ENCODE results near the gene SPACA9.

Gene SPACA9

DNA sequence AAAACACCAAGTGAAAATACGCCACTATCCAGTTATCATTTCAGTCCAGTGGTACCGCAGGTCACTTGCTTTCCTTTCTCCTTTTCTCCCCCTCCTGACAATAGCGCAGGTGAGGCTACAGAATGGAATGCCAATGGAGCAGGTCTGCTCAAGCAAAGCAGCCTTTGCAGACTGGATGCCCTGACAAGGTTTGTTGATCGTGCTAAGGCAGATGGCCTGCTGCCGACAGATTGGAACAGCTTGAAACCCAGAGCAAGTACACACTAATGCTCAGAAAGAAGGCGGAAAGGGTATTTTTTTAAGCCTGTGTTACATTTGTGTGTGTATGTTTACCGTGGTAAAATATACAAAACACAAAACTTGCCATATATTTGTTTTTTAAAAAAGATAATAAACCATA, 19.4 kb downstream of the SPACA9 start:
- no peak overlapping the region for H3K4me3 ChIP-seq (ENCODE audit: low read depth, low read length)
- no peak for DNase-seq (ENCODE audit: low read depth, low spot score)
- ChIA-PET CTCF (interaction anchor here (1.2 to 10.9 kb wide), 3 partner anchors 16 to 30 kb away, joined by 3 to 193 read pairs (median 64); no protein-coding TSS in a partner anchor), POLR2A (no interaction called here)
- TF ChIP-seq, protein P1, sequence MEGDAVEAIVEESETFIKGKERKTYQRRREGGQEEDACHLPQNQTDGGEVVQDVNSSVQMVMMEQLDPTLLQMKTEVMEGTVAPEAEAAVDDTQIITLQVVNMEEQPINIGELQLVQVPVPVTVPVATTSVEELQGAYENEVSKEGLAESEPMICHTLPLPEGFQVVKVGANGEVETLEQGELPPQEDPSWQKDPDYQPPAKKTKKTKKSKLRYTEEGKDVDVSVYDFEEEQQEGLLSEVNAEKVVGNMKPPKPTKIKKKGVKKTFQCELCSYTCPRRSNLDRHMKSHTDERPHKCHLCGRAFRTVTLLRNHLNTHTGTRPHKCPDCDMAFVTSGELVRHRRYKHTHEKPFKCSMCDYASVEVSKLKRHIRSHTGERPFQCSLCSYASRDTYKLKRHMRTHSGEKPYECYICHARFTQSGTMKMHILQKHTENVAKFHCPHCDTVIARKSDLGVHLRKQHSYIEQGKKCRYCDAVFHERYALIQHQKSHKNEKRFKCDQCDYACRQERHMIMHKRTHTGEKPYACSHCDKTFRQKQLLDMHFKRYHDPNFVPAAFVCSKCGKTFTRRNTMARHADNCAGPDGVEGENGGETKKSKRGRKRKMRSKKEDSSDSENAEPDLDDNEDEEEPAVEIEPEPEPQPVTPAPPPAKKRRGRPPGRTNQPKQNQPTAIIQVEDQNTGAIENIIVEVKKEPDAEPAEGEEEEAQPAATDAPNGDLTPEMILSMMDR (IDR thresholded peaks at IDR 0.05; ENCODE audit: insufficient read depth, low read length, missing control alignments): no peak

DNA sequence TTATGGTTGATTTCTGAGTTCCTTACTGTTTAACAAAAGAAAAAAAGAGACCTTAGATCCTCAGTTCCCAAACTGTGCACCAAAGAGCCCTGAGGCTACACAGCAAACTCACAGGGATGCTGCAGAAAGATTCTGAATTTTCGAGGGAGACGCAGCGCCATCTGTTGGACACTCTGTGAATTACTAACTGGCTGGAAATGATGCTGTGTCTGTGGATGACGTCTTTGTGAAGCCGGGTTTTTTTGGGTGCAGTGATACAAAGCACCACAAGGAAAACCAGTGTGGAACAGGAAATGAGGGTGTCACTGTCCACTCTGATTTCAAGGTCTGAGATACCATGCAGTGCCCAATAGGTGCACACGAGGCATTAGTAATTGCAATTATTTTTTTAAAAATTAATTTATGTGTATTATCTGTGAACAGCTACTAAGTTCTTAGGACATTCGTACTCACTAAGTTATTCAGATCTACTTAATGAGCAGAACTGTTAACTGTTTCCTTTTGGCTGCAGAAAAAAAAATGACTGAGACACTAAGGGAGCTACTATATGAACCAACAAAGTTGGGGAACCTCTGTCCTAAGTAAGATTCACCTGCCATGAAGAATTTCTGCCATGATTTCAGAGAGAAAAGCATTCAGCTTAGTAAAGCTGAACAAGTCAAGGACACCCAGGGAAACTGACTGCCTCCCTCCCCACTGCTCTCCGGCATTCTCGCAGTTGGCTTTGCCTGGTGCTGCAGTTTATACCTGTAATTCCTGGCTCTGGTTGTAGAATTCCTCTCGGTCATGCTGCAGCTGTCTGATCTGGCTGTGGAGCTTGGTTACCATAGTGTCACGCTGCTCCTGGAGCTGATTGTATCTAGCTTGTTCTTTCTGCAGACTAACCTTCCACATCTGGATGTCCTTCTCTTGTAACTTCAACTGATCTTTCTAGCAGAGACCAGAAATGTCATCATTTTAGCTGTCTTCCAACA, 23.4 kb downstream of the SPACA9 start:
- H3K4me3 ChIP-seq (ENCODE audit: low read depth, low read length): no peak overlapping the region
- DNase-seq (ENCODE audit: low read depth, low spot score): peak; percentile 19
- POLR2A ChIA-PET: interaction anchor here (1.0 kb wide), 1 partner anchor 21 kb away, joined by 3 read pairs; no protein-coding TSS in a partner anchor
- TF ChIP-seq, protein P1 (IDR thresholded peaks at IDR 0.05; ENCODE audit: insufficient read depth, low read length, missing control alignments): peak; percentile 88
- CTCF ChIA-PET: interaction anchor here (0.6 to 10.9 kb wide), 40 partner anchors 8 to 503 kb away, joined by 3 to 193 read pairs (median 4); partner anchors contain the start of genes SPACA9 and TSC1

DNA sequence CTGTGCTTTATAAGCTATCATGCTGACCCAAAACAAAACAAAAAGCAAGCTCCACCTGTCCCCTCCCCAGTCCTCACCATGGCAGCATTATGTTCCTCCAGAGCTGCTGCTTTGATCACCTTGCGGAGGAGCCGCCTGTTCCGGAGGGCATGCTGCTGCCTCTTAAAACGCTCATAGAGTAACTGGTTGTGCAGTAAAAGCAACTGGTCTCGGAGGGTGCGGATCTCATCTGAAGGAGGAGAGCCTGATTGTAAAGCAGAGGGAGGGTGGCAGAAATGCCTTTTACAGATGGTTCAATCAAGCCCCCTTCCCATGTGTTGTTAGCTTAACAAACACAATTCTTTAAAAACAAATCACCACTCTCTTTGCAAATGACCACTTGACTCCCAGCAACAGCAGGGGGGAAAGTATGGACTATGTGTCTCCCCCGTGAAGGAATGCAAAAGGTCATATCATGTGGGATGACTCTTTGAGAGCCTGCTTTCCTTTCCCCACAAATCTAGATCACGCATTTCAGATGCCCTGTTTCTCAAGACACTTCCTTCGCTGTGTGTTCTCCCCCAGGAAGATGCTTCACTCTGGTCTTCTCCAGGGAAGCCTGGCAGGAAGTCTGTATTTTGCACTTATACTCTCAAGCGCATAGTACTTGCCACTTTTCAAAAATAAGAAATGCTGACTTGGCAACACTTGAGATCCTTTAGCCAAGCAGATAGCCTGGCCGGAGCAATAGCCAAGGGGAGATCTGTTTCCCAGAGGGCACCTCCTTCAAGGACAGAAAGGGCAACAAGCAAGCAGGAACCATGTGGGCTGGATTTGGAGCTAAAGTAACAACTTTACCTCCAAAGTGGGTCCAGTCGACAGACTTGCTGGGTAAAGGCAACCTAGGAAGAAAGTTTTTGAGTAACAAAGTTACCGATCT, 25.1 kb downstream of the SPACA9 start:
- POLR2A ChIA-PET: no interaction called here
- H3K4me3 ChIP-seq (ENCODE audit: low read depth, low read length): no peak overlapping the region
- TF ChIP-seq, protein P1 (IDR thresholded peaks at IDR 0.05; ENCODE audit: insufficient read depth, low read length, missing control alignments): no peak
- DNase-seq (ENCODE audit: low read depth, low spot score): no peak
- CTCF ChIA-PET: interaction anchor here (1.0 to 10.9 kb wide), 13 partner anchors 10 to 71 kb away, joined by 3 to 193 read pairs (median 4); partner anchors contain the start of gene TSC1

DNA sequence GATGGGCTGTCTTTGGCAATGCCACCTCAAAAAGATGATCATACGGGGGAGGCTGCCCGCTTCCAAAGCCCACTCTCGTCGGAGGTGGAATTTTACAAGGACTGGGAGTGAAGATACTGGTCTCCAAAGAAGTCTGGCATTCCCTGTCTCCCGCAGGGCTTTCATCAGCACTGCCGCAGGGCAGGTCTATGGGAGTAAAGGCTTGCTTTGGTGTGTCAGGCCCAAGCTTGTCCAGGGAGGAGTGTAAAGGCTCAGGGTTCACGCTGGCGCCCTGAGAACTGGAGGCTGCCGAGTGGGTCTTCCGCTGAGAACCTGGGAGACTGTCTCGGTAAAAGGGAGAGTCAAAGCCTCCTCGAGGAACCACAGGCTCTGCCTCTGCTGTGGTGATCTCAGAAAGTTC, 27.0 kb downstream of the SPACA9 start:
- TF ChIP-seq, protein P1 (IDR thresholded peaks at IDR 0.05; ENCODE audit: insufficient read depth, low read length, missing control alignments): no peak
- ChIA-PET POLR2A (no interaction called here), CTCF (interaction anchor here (6.6 to 10.9 kb wide), 2 partner anchors 9 to 12 kb away, joined by 66 to 193 read pairs; no protein-coding TSS in a partner anchor)
- no peak for DNase-seq (ENCODE audit: low read depth, low spot score)
- H3K4me3 ChIP-seq (ENCODE audit: low read depth, low read length): no peak overlapping the region

DNA sequence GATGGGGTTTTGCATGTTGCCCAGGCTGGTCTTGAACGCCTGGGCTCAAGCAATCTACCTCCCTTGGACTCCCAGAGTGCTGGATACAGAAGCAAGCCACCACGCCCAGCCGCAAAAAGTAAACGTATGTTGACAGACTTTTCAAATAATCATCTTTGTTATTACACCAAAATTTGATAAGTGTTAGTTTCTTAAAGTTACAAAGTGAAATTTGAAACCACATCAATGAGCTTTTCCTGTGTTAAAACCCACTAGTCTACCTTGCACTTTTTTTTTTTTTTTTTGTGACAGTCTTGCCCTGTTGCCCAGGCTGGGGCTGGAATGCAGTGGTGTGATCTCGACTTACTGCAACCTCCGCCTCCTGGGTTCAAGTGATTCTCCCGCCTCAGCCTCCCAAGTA, 29.9 kb downstream of the SPACA9 start:
- no peak overlapping the region for H3K4me3 ChIP-seq (ENCODE audit: low read depth, low read length)
- ChIA-PET POLR2A (no interaction called here), CTCF (interaction anchor here (13.4 kb wide), 1 partner anchor 8 kb away, joined by 193 read pairs; no protein-coding TSS in a partner anchor)
- no peak for DNase-seq (ENCODE audit: low read depth, low spot score)
- TF ChIP-seq, protein P1 (IDR thresholded peaks at IDR 0.05; ENCODE audit: insufficient read depth, low read length, missing control alignments): no peak
